K562 (cell line): ENCODE measurements around the gene PVALEF. TPM values are rescaled to one million over a fixed set of nuclear protein-coding genes. Genes with fewer than 3 reads are reported as not detected.

Experiments
- ATAC-seq: fragments of 200-7000 bp; cut with Tn5 transposase; 3 replicates; pipeline ENCODE4 v1.9.1; 2020; ENCODE audit warnings: moderate library complexity
- BruUV-seq: library from RNA; stranded (reverse); fragments of 400-500 nt; replicated peaks from 2 replicates; lab custom pipeline; 2021; lab: Mats Ljungman, UMichigan
- CTCF ChIA-PET: fragments of 300-600 bp; formaldehyde crosslinking; extraction: SDS; loops from one replicate; lab custom pipeline; 2021; ENCODE audit warnings: low intra/inter-chr PET ratio; lab: Yijun Ruan, JAX
- POLR2A ChIA-PET: fragments of 300-600, 350-650 bp; sonication (Branson Sonifier 250); formaldehyde crosslinking; extraction: SDS; loops from one replicate; lab custom pipeline; 2021; ENCODE audit warnings: antibody characterized with exemption, inconsistent platforms; lab: Yijun Ruan, JAX
- DNase-seq, 4 experiments: peaks; one replicate each; pipeline versions ENCODE4 v3.0.0 to v3.0.0-alpha.2; 2011 to 2018; ENCODE audit warnings: low spot score in 3 of 4, mixed read lengths in 3 of 4; ENCODE audit errors: extremely low read depth in 1 of 4
- FAIRE-seq: peaks from 2 replicates; lab custom pipeline; 2011; peaks lifted over from hg19 to GRCh38; lab: Jason Lieb, UNC
- H2AFZ ChIP-seq: 2 replicates; pipeline ENCODE4 v1.6.0; 2011; ENCODE audit warnings: low read depth, low read length, control low read depth, inconsistent platforms
- H3K27ac ChIP-seq: fragments of 200-600 bp; 3 replicates; pipeline ENCODE4 v1.8.0; 2011; ENCODE audit warnings: low read depth, mild to moderate bottlenecking, control low read depth, inconsistent platforms, low read length, moderate library complexity, mixed read lengths; ENCODE audit errors: extremely low read depth
- H3K27me3 ChIP-seq, 2 experiments: fragments of 300-600 bp in 1 of 2; 2 replicates in 1 of 2; 3 replicates in 1 of 2; pipeline versions ENCODE4 v1.6.0 to v1.8.0; 2011; ENCODE audit warnings: inconsistent platforms in 2 of 2, low read length in 2 of 2, mild to moderate bottlenecking in 1 of 2, mixed read lengths in 1 of 2, moderate library complexity in 1 of 2; ENCODE audit not compliant: control insufficient read depth in 2 of 2, insufficient read depth in 2 of 2
- H3K36me3 ChIP-seq: fragments of 300-600 bp; 3 replicates; pipeline ENCODE4 v1.8.0; 2011; ENCODE audit warnings: mild to moderate bottlenecking, low read length, inconsistent platforms; ENCODE audit not compliant: control insufficient read depth, insufficient read depth
- H3K4me1 ChIP-seq, 2 experiments: fragments of 200-600 bp in 1 of 2; replicated peaks in 1 of 2; 2 replicates in 1 of 2; 3 replicates in 1 of 2; pipeline versions ENCODE4 v1.5.1 to v1.8.0; 2011; ENCODE audit warnings: inconsistent platforms in 2 of 2, low read length in 2 of 2, mild to moderate bottlenecking in 1 of 2, mixed read lengths in 1 of 2, moderate library complexity in 1 of 2; ENCODE audit not compliant: control insufficient read depth in 2 of 2, insufficient read depth in 2 of 2
- H3K4me2 ChIP-seq: 2 replicates; pipeline ENCODE4 v1.6.1; 2011; ENCODE audit warnings: low read length, control low read depth, inconsistent platforms, mixed read lengths; ENCODE audit not compliant: insufficient read depth
- H3K4me3 ChIP-seq: fragments of 200-600 bp; sonication (generic), shearing (Covaris generic); 2 replicates; pipeline ENCODE4 v1.5.1; 2016; ENCODE audit warnings: control low read depth, inconsistent platforms
- H3K79me2 ChIP-seq: fragments of 200-600 bp; 3 replicates; pipeline ENCODE4 v1.8.0; 2011; ENCODE audit warnings: low read length, inconsistent platforms; ENCODE audit not compliant: control insufficient read depth, insufficient read depth
- H3K9ac ChIP-seq, 2 experiments: 2 replicates each; pipeline versions ENCODE4 v1.6.0 to v1.6.1; 2011; ENCODE audit warnings: low read depth in 2 of 2, low read length in 2 of 2, control low read depth in 1 of 2, inconsistent platforms in 1 of 2, mild to moderate bottlenecking in 1 of 2, mixed read lengths in 1 of 2; ENCODE audit not compliant: insufficient read depth in 1 of 2
- H3K9me1 ChIP-seq: one replicate; pipeline ENCODE4 v1.6.0; 2011; ENCODE audit warnings: inconsistent platforms, mild to moderate bottlenecking, low read length, moderate library complexity; ENCODE audit not compliant: control insufficient read depth, insufficient read depth
- H3K9me3 ChIP-seq: replicated peaks from 2 replicates; pipeline ENCODE4 v1.5.1; 2011; ENCODE audit warnings: low read depth, low read length, inconsistent platforms; ENCODE audit not compliant: control insufficient read depth, insufficient read depth
- H4K20me1 ChIP-seq: replicated peaks from 2 replicates; pipeline ENCODE4 v1.6.1; 2011; ENCODE audit warnings: low read length, inconsistent platforms, mixed read lengths; ENCODE audit not compliant: control insufficient read depth, insufficient read depth
- BDP1 ChIP-seq: IDR thresholded peaks from 3 replicates; pipeline ENCODE4 v1.6.1; 2011; ENCODE audit not compliant: insufficient read length, insufficient read depth
- BRCA1 ChIP-seq, 2 experiments: fragments of 450-650 bp in 1 of 2; sonication (generic) in 1 of 2; formaldehyde crosslinking in 1 of 2; IDR thresholded peaks; 2 replicates each; pipeline versions ENCODE4 v1.5.0 to v1.6.1; 2017 to 2020; ENCODE audit warnings: mild to moderate bottlenecking in 1 of 2, missing genetic modification reagents in 1 of 2
- MAX ChIP-seq: sonication (generic); formaldehyde crosslinking; IDR thresholded peaks from 2 replicates; pipeline ENCODE4 v1.9.0; 2022; ENCODE audit warnings: mild to moderate bottlenecking, missing genetic modification reagents
- U2AF1 ChIP-seq: fragments of 200-400 bp; formaldehyde crosslinking; optimal IDR thresholded peaks from 2 replicates; pipeline ENCODE3; 2017; ENCODE audit warnings: mild to moderate bottlenecking, low read depth, low read length, moderate library complexity
- ZNF407 ChIP-seq: fragments of 450-650 bp; IDR thresholded peaks from 2 replicates; pipeline ENCODE4 v1.6.1; 2016; ENCODE audit warnings: low read depth
- ZNF561 ChIP-seq: fragments of 450-650 bp; formaldehyde crosslinking; conservative IDR thresholded peaks from 2 replicates; pipeline ENCODE4 v1.4.0; 2020; ENCODE audit warnings: mild to moderate bottlenecking, moderate library complexity
- whole genome bisulfite sequencing: fragments of 100-300 bp; shearing (Covaris generic); methylation state at CpG from one replicate; pipeline ENCODE4 v1.1.6; 2016; ENCODE audit warnings: low coverage, mixed read lengths; ENCODE audit not compliant: insufficient coverage; ENCODE audit errors: missing lambda C conversion rate; 5-methylcytosine and 5-hydroxymethylcytosine counted together
- in situ Hi-C: fragments of 300-500 bp; cut with MboI; formaldehyde crosslinking; loops from 4 replicates; pipeline ENCODE4 v1.15.0; 2018; ENCODE audit warnings: inconsistent platforms, mixed read lengths
- intact Hi-C: fragments of 100-400 bp; cut with micrococcal nuclease; formaldehyde crosslinking; loops from 2 replicates; pipeline ENCODE4 v1.14.2; 2022
- polyA plus RNA-seq, 8 experiments: library from polyadenylated mRNA; depleted of rRNA in 4 of 8; stranded (reverse) in 5 of 8; unstranded in 3 of 8; fragments of >200 nt; fragmentation: Nextera tagmentation in 2 of 8; fragmentation: Illumina TruSeq in 1 of 8; extraction: Ambion mirVana in 2 of 8; extraction: Trizol in 1 of 8; gene quantifications; 2 replicates each; pipeline versions ENCODE4 v1.2.1 to v1.2.3, GENCODE V29; 2011 to 2014; ENCODE audit warnings: inconsistent platforms in 1 of 8, missing spikeins in 1 of 8
- total RNA-seq, 7 experiments: library from RNA; depleted of rRNA in 6 of 7; stranded (reverse); fragments of >200 nt in 6 of 7; fragmentation: Illumina TruSeq in 2 of 7; extraction: Trizol in 2 of 7; gene quantifications; 2 replicates each; pipeline versions ENCODE4 v1.2.1 to v1.2.3, GENCODE V29; 2011 to 2021; ENCODE audit warnings: low replicate concordance in 1 of 7

Gene PVALEF
- total and polyA plus RNA-seq, 9 of the 15 experiments (the other 6 are each of a cell fraction or from before 2014, with no cell fraction given) = not detected

GRCh38 chr17:81197409-81197795 is 32.1 kb downstream of the PVALEF start:
- CTCF ChIA-PET = no interaction called here
- no peaks in the 10 kb centered on the region for H4K20me1 ChIP-seq
- BruUV-seq = no TSS peak
- in situ Hi-C loops = no loop called here
- TF ChIP-seq ZNF561 (no peak), BDP1 (no peak), U2AF1 (no peak), MAX (CRISPR knock-in tag) (no peak), BRCA1 (IDR thresholded peaks at IDR 0.05) (no peak), BRCA1 (CRISPR knock-in tag; IDR thresholded peaks at IDR 0.05) (no peak), ZNF407 (no peak)
- TF ChIP-seq, all 486 proteins: peak for 0
- DNase-seq (no peak), FAIRE-seq (no peak), ATAC-seq (no peak)
- H3K36me3 ChIP-seq = peaks cover 4% of the 10 kb centered on the region; the same call in 2 of the 3 replicates
- POLR2A ChIA-PET = interaction anchor here (0.7 to 1.9 kb wide), 4 partner anchors 8 to 383 kb away, joined by 3 to 6 read pairs (median 4); no protein-coding TSS in a partner anchor
- no peaks in the 10 kb centered on the region for H3K79me2 ChIP-seq
- H3K9me1 ChIP-seq = peaks cover 3% of the 10 kb centered on the region
- H3K27ac ChIP-seq = no peak overlapping the region
- H3K9me3 ChIP-seq = no peaks in the 10 kb centered on the region
- 67% methylated on average over 7 of the region's 14 CpGs for WGBS
- H3K4me3 ChIP-seq = no peak overlapping the region
- intact Hi-C loops = no loop called here
- H3K4me2 ChIP-seq = no peak overlapping the region
- H3K9ac ChIP-seq = no peak overlapping the region
- no peak overlapping the region for H2AFZ ChIP-seq
- peaks cover 13 to 55% of the 10 kb centered on the region in 2 experiments for H3K4me1 ChIP-seq
- no peaks in the 10 kb centered on the region for H3K27me3 ChIP-seq
